T-helper 2 cell treated with Interferon-gamma antibody and Interleukin-4, amounts not matched to agents 5 μg/mL and 100 μg/mL, for 36 hours (primary cell): ENCODE results near the gene BTF3.
"Not testable (repeated sequence)": the region's sequence is repeated elsewhere in the genome, so short reads cannot be mapped to it uniquely, and the experiment has no call there.

Experiments used
- DNase-seq: peaks from one replicate; pipeline ENCODE4 v3.0.0; 2021; ENCODE audit warnings: low spot score
- H3K27ac Mint-ChIP-seq: one replicate; pipeline ENCODE4 v1.8.0; 2021; ENCODE audit warnings: mild to moderate bottlenecking, mixed read lengths
- H3K27me3 Mint-ChIP-seq: one replicate; pipeline ENCODE4 v1.8.0; 2021; ENCODE audit warnings: low read depth, mixed read lengths
- H3K36me3 Mint-ChIP-seq: one replicate; pipeline ENCODE4 v1.8.0; 2021; ENCODE audit warnings: low read depth, mixed read lengths
- H3K4me1 Mint-ChIP-seq: one replicate; pipeline ENCODE4 v1.8.0; 2021; ENCODE audit warnings: low read depth, mixed read lengths
- H3K4me3 Mint-ChIP-seq: one replicate; pipeline ENCODE4 v1.8.0; 2022; ENCODE audit warnings: mild to moderate bottlenecking, moderate library complexity, mixed read lengths
- H3K9me3 Mint-ChIP-seq: one replicate; pipeline ENCODE4 v1.8.0; 2021; ENCODE audit warnings: mixed read lengths

BTF3 gene

DNA sequence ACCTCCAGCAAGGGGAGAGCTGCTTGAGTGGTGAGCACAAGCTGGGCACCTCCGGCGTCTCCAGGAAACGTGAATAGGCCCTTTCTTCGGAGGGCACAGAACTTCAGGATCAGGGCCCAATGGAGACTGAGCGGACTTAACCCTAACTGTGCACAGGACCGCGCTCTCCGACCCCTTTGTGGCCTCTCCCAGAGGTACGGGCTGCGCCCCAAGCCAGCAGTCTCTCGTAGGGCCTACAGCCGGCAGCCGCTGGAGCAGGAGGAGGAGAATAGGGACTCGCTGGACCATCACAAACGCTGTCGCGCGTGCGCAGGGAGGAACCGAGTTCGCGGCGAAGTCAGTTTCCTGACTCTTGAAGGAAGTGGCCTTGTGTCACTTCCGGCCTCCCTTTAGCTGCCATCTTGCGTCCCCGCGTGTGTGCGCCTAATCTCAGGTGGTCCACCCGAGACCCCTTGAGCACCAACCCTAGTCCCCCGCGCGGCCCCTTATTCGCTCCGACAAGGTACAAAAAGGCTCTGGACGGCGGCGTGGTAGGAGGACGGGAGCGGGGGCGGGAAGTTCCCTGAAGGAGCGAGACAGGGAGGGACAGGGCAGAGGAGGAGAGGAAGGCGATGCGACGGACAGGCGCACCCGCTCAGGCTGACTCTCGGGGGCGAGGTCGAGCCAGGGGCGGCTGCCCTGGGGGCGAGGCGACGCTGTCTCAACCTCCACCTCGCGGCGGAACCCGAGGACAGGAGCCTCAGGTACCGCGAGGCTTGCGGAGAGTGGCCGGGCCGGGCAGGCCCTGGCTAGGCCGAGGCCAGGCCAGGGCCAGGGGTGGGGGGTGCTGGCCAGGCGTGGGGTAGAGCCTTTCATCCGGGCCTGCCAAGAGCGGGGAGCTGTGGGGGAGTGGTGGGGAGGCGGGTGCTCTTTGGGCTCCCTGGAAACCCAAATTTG is at the start of gene BTF3:
TSS of gene BTF3 (plus strand) at position 386 of the 936 bp plus-strand sequence. CDS start at position 612, 226 bp downstream.
- no peaks in the 10 kb centered on the region for H3K9me3 Mint-ChIP-seq
- H3K27me3 Mint-ChIP-seq: peaks cover 13% of the 10 kb centered on the region
- peak; percentile 94 for DNase-seq

DNA sequence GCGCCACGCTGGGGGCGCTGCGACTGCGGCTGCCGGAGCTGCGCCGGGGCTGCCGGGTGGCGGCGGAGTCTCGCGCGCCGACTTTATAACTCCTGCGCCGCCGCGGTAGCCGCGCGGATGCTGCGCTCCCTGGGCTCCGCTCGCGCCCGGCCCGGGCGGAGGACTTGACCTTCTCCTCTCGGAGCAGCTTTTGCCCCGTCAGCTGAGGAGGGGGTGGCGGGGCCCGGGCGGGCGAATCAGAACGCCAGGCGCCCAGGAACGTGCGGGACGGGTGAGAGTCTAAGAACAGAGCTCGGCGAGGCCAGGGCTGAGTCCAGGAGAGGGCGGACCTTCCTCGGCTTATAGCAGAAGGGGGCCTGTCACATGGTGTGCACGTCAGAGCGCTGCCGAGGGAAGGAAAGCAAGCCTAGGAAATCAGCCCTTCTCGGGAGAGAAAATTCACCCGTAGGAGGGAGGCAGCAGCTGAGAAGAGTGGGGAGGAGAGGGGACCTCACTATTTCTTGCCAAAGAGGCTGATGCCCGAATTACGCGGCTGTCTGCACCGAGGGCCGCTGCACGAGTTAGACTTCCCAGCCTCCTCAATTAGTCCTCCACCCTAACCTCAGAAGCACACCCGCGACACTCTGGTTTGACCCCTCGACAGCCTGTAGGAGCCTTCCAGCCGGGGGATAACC is 49.6 kb upstream of the BTF3 start, which contains the start of gene FOXD1:
TSS of gene FOXD1 (minus strand) at position 315 of the 674 bp plus-strand sequence. CDS start 415 bp downstream, outside the sequence.
- Mint-ChIP-seq H3K4me3 (peak within 1 kb of the TSS; percentile 78), H3K9me3 (no peaks in the 10 kb centered on the region), H3K27me3 (peaks cover 83% of the 10 kb centered on the region), H3K4me1 (peaks cover 18% of the 10 kb centered on the region), H3K27ac (peak within 1 kb of the TSS; percentile 82), H3K36me3 (no peaks in the 10 kb centered on the region)
- DNase-seq: peak; percentile 42

More for the DNA sequence above, at the start of gene BTF3:
- peak within 1 kb of the TSS; percentile 99 for H3K4me3 Mint-ChIP-seq
- H3K4me1 Mint-ChIP-seq: peaks cover 31% of the 10 kb centered on the region
- H3K27ac Mint-ChIP-seq: peak within 1 kb of the TSS; percentile 100
- H3K36me3 Mint-ChIP-seq: peaks cover 39% of the 10 kb centered on the region

DNA sequence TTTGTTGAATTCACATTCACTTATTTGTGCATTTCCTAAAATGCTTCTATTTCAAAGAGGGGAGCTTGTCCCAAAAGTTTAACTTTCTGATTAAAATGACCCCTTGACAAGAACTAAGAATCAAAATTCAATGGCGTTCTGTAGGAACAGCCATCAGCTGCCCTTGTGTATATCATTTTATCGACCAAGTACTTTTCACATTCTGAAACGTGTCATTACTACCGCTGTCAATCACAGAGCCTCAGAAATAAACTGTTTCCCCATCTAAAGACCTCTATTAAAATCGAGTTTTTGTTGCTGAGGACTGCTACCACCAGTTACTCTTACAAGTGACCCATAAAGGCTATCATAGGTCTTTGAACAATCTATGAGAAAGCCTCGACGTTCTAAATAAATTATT is 48.1 kb upstream of the BTF3 start:
- Mint-ChIP-seq H3K27ac (no peak overlapping the region), H3K4me3 (no peak overlapping the region), H3K27me3 (peaks cover 77% of the 10 kb centered on the region), H3K9me3 (no peaks in the 10 kb centered on the region), H3K36me3 (no peaks in the 10 kb centered on the region), H3K4me1 (peaks cover 18% of the 10 kb centered on the region)
- no peak for DNase-seq

DNA sequence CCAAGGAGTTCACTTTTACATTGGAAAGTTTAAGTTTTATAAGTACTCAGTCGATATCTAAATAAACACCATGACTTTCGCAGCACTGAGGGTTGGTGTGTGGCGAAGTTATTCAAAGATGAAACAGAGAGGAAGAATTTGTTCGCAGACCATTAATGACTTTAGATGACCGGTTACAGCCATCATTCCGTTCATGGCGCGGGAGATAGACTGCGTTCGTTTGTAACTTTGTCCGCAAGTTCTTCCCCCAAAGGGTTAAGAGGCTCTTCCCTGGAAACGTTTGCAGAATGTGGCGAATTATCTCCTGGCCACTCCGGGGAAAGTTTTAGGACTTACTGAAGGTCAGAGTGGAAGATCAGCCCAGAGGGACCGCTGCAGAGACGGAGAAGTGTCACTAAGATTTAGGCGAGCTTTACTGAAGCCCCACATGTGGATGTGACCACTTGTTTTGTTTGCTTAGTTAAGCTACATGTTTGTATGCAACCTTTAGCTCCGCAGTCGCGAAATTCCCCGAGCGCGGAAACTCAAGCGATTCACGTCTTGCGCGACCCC is 47.5 kb upstream of the BTF3 start:
- Mint-ChIP-seq H3K27me3 (peaks cover 74% of the 10 kb centered on the region), H3K4me3 (no peak overlapping the region), H3K4me1 (peaks cover 18% of the 10 kb centered on the region), H3K27ac (peak overlapping the region; percentile 49), H3K9me3 (no peaks in the 10 kb centered on the region), H3K36me3 (no peaks in the 10 kb centered on the region)
- no peak for DNase-seq

DNA sequence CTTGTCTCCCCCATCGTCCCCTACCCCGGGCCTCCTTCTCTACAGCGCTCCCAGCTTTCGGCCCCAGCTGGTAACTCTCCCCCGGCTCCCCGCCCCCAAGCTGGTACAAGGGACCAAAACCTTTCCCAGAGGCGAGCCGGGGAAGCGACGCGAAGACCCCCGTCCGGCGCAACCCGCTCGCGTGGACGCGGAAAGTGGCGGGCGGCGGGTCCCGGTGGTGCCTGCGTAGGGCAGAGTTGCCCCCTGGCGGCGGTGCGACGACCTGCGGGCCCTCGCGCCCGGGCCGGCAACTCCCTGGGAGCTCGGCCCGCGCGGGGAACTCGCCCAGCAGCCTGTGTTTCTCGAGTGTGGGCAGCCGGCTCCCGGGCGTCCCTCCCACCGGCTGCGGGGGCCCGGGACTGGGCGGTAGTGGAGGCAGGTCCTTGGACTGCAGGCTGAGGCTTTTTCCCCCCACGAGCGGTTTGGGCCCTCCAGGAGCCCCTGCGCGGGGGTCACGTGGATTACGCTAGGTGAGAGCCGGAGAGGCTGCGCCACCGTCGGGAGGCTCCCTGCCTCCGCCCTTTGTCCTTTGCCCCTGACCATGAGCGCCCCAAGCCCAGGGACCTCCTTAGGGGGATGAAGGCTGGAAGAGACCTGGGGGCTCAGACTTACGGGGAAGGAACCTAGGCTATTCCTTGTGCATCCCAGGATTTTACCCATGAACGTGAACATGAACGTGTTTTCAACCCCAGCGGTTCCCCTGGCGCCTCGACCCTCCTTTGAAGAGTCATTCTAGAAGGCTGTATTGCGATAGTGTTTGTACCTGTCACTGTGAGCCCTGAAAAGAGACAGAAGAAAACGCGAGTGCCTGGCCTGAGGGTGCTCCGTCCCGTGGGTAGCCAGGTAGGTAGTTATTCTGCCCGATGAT is 46.8 kb upstream of the BTF3 start:
- H3K4me3 Mint-ChIP-seq: no peak overlapping the region
- H3K9me3 Mint-ChIP-seq: no peaks in the 10 kb centered on the region
- H3K27ac Mint-ChIP-seq: no peak overlapping the region
- H3K4me1 Mint-ChIP-seq: peaks cover 18% of the 10 kb centered on the region
- no peaks in the 10 kb centered on the region for H3K36me3 Mint-ChIP-seq
- DNase-seq: peak; percentile 52
- peaks cover 72% of the 10 kb centered on the region for H3K27me3 Mint-ChIP-seq

DNA sequence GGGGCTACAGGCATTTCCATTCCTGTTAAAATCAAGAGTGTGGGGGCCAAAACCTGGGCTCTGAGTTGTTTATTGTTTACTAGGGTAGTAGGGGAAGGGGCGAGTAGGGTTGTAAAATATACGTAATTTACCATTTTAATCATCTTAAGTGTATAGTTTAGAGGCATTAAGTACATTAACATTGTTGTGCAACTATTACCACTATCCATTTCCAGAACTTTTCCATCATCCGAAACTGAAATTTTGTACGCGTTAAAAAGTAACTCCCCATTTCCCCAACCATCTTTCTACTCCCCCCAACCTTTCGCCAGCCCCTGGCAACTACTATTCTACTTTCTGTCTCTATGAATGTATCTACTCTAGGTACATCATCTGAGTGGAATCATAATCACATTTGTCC is 46.0 kb upstream of the BTF3 start:
- no peak overlapping the region for H3K27ac Mint-ChIP-seq
- H3K4me3 Mint-ChIP-seq: no peak overlapping the region
- peaks cover 72% of the 10 kb centered on the region for H3K27me3 Mint-ChIP-seq
- no peak for DNase-seq
- H3K36me3 Mint-ChIP-seq: no peaks in the 10 kb centered on the region
- H3K9me3 Mint-ChIP-seq: no peaks in the 10 kb centered on the region
- H3K4me1 Mint-ChIP-seq: peaks cover 18% of the 10 kb centered on the region

DNA sequence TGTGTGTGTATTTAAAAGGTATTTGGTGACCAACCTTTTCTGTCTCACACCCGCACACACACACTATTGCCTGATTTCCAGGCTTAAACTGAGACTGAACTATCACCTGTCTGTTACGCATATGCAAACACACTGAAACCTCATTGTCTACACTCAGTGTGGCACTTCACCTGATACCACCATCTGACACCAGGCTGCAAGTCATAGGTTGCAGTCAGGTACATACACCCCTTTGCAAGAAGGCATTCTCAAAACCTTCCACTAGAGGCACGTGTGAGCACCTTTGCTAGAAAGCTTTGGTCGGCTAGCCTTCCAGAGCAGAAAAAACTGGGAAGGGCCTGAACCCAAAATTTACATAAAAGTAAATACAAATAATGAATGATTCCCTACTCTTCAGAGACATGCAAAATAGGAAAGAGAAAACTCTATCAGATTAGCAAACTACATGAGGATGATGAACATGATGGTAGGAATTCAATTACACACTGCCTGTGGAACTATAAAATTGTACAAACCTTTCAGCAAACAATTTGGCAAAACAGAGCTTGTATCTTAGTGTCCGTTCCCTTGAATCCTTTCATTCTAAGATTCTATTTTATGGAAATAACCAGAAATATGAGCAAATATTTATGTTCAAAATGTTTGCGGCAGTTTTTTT is 43.7 kb upstream of the BTF3 start:
- Mint-ChIP-seq H3K27me3 (peaks cover 69% of the 10 kb centered on the region), H3K4me3 (no peak overlapping the region), H3K36me3 (no peaks in the 10 kb centered on the region), H3K4me1 (peaks cover 8% of the 10 kb centered on the region), H3K27ac (no peak overlapping the region), H3K9me3 (no peaks in the 10 kb centered on the region)
- no peak for DNase-seq

DNA sequence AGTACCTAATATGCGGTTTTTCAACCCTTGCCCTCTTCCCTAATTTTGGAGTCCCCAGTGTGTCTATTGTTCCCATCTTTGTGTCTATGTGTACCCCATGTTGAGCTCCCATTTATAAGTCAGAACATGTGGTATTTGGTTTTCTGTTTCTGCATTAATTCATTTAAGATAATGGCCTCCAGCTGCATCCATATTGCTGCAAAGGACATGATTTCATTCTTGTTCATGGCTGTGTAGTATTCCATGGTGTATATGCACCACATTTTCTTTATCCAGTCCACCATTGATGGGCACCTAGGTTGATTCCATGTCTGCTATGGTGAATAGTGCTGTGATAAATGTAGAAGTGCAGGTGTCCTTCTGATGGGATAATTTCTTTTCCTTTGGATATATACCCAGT is 41.8 kb upstream of the BTF3 start:
- H3K27ac Mint-ChIP-seq, H3K36me3 Mint-ChIP-seq, H3K9me3 Mint-ChIP-seq, H3K4me3 Mint-ChIP-seq, DNase-seq, H3K4me1 Mint-ChIP-seq: not testable (repeated sequence)
- H3K27me3 Mint-ChIP-seq: peaks cover 64% of the 10 kb centered on the region

DNA sequence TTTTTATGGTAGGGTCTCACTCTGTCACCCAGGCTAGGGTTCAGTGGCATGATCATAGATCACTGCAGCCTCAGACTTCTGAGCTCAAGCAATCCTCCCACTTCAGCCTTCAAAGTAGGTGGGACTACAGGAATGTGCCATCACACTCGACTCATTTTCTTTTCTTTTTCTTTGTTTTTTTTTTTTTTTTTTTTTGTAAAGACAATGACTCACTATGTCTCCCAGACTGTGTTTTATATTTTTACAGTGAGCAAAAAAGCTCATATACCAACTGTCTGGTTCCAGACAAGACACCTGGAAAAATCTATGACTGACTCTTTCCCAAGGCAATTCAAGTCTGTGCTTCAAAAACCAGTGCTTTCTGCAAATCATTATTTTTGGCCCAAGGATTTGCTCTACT is 38.9 kb upstream of the BTF3 start:
- Mint-ChIP-seq H3K4me3 (no peak overlapping the region), H3K36me3 (no peaks in the 10 kb centered on the region), H3K27me3 (peaks cover 47% of the 10 kb centered on the region), H3K27ac (no peak overlapping the region), H3K9me3 (no peaks in the 10 kb centered on the region), H3K4me1 (no peaks in the 10 kb centered on the region)
- DNase-seq: no peak

DNA sequence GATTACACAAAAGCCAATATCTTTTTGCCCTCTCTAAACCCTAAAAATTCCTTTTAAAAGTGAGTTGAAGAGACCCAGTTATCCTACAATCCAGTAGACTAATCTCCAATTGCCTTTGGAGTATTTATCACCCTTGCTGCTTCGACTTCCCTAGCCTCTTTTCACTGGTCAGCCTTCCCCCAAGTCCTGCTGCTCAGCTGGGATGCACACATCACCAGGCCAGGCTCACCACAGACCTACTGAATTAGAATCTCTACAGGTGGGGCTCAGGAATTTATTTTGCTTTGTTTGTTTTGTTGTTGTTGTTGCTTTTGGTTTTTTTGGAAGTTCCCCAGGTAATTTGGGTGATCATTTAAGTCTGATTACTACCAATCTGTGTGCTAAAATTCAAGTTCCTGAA is 38.1 kb upstream of the BTF3 start:
- Mint-ChIP-seq H3K9me3 (no peaks in the 10 kb centered on the region), H3K4me3 (no peak overlapping the region), H3K27ac (no peak overlapping the region), H3K4me1 (no peaks in the 10 kb centered on the region), H3K36me3 (no peaks in the 10 kb centered on the region), H3K27me3 (peaks cover 47% of the 10 kb centered on the region)
- no peak for DNase-seq

DNA sequence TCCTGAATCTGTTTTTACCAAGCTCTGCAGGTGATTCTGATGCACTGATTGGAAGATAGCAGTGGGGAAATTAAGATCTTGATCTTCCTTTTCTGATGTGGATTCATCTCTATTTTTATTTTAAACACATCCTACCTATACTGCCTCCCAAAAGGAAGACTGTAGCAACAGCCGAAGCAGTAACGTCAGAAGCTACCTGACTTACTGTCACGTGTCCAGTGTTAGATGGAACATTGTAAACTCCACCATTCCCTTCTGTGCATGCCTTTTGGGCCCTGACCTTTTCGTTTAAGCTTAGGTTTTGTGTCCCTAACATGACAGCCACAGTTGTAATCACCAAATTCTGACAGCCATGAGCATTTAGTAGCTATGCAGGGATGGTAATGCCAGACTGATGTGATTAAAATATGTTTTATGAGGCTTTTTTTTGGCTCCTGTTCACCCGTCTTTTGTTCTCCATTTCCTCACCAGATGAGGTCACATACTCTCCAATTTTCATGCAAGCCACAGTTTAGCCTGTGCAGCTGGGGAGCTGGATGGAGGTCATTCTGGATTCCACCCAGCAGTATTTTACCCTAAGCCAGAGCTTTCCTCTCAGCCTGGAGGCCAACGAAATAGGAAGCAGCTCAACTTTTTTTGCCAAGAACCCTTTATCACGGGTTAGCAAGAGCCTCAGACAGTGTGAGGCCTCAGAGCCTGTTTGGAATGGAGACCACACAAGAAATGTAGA is 34.1 kb upstream of the BTF3 start:
- no peaks in the 10 kb centered on the region for H3K9me3 Mint-ChIP-seq
- no peaks in the 10 kb centered on the region for H3K36me3 Mint-ChIP-seq
- H3K27ac Mint-ChIP-seq: no peak overlapping the region
- H3K4me1 Mint-ChIP-seq: no peaks in the 10 kb centered on the region
- H3K4me3 Mint-ChIP-seq: no peak overlapping the region
- DNase-seq: no peak
- H3K27me3 Mint-ChIP-seq: peaks cover 30% of the 10 kb centered on the region

DNA sequence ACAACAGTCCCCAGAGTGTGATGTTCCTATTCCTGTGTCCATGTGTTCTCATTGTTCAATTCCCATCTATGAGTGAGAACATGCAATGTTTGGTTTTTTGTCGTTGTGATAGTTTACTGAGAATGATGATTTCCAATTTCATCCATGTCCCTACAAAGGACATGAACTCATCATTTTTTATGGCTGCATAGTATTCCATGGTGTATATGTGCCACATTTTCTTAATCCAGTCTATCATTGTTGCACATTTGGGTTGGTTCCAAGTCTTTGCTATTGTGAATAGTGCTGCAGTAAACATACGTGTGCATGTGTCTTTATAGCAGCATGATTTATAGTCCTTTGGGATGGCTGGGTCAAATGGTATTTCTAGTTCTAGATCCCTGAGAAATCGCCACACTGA is 29.6 kb upstream of the BTF3 start:
- not testable (repeated sequence) for DNase-seq, H3K4me3 Mint-ChIP-seq, H3K36me3 Mint-ChIP-seq, H3K4me1 Mint-ChIP-seq, H3K27ac Mint-ChIP-seq, H3K9me3 Mint-ChIP-seq
- peaks cover 29% of the 10 kb centered on the region for H3K27me3 Mint-ChIP-seq
